Stimulated activated CD4-positive, alpha-beta T cell treated with anti-CD3 and anti-CD28 coated beads, TNF-alpha, amount 100 ng/mL, for 24 hours (primary cell): ENCODE data around the gene TMCC2.
A peak's percentile ranks its signal among the peaks of the same experiment; 100 is the strongest.
"Not testable (repeated sequence)": the region's sequence is repeated elsewhere in the genome, so short reads cannot be mapped to it uniquely, and the experiment has no call there.

Experiments used
- DNase-seq, 3 experiments: peaks; one replicate each; pipeline ENCODE4 v3.0.0-alpha.2; 2020; ENCODE audit warnings: low read depth in 3 of 3

The TMCC2 gene

DNA sequence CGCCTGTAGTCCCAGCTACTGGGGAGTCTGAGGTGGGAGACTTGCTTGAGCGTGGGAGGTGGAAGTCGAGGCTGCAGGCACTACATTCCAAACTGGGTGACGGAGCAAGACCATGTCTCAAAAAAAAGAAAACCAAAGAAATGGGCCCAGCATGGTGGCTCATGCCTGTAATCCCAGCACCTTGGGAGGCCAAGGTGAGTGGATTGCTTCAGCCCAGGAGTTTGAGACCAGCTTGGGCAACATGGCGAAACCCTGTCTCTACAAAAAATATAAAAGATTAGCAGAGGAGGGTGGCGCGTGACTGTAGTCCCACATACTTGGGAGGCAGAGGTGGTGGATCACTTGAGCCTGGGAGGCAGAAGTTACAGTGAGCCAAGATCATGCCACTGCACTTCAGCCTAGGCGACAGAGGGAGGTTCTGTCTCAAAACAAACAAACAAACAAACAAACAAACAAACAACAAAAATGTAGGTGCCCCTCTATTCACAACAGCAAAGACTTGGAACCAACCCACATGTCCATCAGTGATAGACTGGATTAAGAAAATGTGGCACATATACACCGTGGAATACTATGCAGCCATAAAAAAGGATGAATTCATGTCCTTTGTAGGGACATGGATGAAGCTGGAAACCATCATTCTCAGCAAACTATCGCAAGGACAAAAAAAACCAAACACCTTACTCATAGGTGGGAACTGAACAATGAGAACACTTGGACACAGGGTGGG lies 53.1 kb downstream of the TMCC2 start:
- not testable (repeated sequence) for DNase-seq

GRCh38 chr1:205283270-205284147 lies 55.8 kb downstream of the TMCC2 start:
- no peak for DNase-seq

GRCh38 chr1:205284420-205285144 lies 56.8 kb downstream of the TMCC2 start:
- DNase-seq, result peak; percentile 55 to 80 (median 64)

DNA sequence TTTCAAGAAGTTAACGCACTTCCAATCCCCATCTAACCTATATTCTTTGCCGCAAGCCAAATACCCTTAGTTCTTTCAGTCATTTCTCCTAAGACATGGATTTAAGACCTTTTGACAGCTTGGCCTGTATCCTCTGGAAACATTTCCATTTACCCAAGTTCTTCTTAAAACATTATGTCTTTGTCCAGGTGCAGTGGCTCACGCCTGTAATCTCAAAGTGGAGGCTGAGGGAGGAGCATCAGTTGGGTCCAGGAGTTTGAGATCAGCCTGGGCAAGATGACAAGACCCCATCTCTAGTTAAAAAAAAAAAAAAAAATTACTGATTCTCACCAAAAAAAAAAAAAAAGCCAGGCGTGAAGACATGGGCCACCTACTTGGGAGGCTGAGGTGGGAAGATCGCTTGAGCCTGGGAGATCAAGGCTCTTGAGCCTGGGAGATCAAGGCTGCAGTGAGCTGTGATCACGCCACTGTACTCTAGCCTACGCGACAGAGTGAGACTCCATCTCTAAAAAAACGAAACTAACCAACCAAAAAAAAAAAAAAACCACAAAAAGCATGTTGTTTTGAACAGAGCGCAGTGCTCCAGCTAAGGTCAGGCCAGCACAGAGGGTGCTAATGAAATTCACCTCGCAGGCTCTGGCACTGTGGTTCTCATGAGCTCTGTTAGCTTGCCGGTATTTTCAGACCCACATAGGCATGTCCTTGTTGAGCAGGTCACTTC lies 57.8 kb downstream of the TMCC2 start:
- DNase-seq, result peak in 2 of 3 experiments; percentile 12 to 35

DNA sequence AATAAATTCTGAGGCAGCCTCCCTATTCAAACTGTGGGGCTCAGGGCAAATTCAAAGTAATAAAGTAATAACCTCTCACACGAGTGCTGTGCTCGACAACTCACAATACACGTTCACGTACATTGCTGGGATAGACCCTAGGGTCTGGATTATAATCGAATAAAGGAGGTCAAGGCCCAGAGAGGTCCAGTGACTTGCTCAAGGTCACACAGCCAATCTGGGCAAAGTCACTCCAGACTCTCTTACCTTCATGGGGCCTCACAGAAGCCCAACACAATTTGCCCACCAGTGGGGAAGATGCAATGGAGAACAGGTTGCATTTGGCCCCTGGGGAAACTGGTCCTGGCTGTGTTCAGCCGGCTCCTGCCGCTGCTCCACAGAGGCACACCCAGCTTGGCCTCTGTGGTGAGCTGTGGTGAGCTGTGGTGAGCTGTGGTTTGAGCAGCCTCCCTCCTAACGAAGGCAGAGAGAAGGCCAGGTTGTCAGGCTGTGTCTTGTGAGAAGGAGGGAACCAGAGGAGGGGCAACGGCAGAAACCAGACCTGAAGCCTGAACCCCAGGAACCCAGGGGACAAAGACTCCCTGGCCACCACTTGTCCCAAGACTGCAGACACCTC lies 58.7 kb downstream of the TMCC2 start:
- DNase-seq, result peak in 1 of 3 experiments; percentile 77

DNA sequence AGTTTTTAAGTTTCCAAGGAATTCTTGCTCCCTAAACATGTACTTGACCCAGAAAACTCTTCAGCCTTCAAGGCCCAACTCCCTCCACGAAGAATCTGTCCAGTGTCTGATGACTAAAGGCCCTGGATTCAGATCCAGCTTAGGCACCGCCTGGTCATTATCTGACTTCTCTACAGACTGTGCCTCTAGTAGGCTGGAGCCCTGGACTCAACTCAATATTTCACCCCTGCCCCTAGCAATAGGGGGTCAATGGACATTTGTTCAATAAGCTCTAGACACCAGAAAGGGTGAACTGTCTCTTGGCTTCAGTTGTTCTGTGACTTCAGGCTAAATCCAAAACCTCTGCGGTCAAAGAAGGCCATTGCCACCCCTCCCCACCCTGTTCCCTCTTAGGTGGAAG lies 59.3 kb downstream of the TMCC2 start:
- no peak for DNase-seq

DNA sequence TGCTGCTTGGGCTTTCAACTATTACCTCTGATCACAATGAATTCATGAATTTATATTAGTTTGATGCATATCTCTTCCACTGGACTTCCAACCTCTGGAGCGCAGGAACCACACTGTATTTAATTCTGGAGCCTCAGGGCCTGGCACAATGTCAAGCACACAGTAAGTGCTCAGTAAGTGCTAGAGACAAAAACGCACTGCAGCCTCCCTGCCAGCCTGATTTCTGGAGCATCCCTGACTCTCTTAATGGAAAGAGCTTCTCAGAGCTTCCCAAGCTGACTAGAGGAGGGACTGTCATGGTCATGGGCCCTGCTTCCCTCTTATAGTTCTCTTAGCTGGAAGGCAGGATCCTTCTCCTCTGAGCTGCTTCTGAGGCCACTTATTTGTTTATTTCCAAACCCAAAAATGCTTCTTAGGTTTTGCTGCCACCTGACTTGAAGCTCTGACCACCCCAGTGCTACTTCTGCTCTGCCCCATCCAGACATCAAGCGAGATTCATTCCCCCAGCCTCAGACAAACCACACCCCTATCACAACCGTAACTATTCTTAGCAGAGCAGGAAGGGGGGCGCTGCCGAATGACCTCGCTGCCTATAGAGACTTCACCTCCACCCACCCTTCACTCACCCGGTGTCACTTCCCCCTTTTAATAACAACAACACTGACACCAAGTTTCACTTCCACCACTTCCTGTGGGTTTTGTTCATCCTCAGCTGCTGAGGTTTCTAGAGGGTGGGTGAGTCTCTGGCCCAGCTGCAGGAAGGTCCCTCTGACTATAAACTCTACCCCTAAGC lies 60.2 kb downstream of the TMCC2 start:
- peak; percentile 34 to 70 (median 62) for DNase-seq

DNA sequence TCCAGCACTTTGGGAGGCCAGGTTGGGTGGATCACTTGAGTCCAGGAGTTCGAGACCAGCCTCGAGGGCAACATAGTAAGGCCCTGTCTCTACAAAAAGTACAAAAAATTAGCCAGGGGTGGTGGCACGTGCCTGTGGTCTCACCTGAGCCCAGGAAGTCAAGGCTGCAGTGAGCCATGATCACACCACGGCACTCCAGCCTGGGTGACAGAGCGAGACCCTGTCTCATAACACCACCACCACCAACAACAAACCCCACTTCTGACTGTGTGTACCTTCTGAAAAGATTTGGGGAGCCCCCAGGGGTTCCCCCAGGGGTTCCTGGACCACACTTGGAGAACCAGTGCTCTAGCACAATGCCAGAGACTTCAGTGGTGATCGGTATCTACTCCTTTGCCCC lies 63.9 kb downstream of the TMCC2 start:
- DNase-seq, result no peak

DNA sequence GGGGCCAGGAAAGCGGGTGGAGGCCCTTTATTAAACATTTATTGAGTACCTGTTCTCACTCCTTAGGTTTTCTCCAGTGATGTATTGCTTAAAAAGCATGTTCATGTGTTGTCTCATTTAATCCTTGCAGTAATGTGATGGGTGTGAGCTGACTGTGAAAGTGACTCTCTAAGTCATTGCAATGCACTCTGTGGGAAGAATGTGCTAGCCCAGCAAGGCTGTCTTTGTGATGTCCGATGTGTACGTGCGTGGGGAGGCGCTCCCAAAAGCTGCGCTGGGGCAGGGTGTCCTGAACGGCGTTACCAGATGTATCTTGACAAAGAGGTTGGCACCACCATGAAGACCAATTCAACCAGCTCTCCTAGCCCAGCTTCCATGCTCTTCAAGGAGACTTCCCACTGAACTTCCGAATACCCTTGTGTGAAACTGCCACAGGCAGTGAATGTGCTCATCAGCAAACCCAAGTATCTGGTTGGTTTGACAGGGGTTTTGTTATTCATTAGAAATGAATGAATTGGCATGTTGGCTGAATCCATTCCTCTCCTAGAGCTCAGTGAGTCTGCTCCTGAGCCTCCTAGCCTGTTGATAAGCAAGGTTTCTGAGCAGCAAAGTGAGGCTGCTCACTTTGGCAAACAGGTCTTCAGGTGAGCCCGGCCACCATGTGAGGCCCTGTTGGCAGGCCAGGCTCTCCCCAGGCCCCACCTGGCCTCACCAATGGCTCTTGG lies 65.8 kb downstream of the TMCC2 start:
- DNase-seq, result no peak

DNA sequence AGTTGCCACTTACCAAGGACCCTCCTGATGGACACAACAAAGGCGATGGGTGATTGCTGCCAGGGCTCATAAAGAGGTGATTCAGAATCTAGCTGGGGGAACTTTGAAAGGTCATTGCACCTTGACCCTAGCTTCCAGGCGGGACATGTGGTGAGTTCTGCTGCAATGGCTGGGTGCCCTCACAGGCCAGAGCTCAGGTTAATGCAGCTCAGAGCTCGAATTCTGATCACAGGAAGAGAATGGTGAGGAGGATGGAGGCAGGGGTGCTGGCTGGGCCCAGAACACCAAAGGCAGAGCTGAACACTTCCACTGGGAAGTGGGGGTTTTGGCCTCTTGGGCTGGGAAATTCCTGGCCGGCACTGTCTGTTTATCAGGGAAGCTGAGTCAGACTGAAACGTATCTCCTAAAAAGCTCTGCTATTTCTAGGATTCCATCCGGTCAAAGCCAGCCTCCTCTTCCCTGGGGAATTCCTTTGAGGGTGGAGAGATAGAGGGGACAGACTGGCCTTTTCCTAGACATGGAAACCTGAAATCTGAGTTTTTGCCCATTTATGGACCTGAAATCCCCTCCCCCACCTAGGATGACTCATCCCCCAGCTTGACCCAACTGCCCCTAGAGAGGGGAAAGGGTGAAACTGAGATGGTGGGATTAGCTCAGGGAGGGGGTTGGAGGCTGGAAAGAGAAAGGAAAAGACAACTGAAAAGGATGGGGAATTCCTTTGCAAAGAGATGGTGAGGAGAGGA lies 66.6 kb downstream of the TMCC2 start:
- DNase-seq, result no peak

GRCh38 chr1:205294934-205295333 lies 67.2 kb downstream of the TMCC2 start:
- DNase-seq, result no peak

- no peak for DNase-seq
Measured at GRCh38 chr1:205296154-205296553, 68.4 kb downstream of the TMCC2 start.

DNA sequence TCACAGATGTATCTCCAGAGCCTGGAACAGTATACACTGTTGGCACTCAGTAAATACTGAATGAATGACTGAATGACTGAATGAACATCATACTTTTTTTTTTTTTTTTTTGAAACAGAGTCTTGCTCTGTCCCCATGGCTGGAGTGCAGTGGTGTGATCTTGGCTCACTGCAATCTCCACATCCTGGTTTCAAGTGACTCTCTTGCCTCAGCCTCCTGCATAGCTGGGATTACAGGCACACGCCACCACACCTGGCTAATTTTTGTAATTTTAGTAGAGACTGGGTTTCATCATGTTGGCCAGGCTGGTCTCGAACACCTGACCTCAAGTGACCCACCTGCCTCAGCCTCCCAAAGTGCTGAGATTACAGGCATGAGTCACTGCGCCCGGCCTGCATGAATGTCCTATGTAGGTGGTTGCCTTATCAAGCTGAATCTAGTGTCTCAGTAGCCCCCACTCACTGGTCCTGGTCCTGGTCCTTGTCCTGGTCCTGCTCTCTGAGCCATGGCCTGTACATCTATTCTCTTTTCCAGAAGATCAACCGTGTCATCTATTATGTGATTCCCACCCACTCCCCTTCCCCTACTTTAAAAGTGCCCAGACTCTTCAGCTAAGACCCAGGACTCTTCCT lies 69.9 kb downstream of the TMCC2 start:
- DNase-seq, result not testable (repeated sequence)

- DNase-seq, result no peak
Measured at GRCh38 chr1:205298191-205298994, 70.6 kb downstream of the TMCC2 start.

GRCh38 chr1:205300149-205300548 lies 72.4 kb downstream of the TMCC2 start:
- no peak for DNase-seq

- no peak for DNase-seq
Measured at GRCh38 chr1:205301205-205301821, 73.6 kb downstream of the TMCC2 start.
